ENCODE results near the gene SPTBN1. TPM values are rescaled to one million over a fixed set of nuclear protein-coding genes. Genes with fewer than 3 reads are reported as not detected.

SPTBN1 gene
- total and polyA plus RNA-seq, 8 donors: 28.7 to 475 (median 193) TPM

DNA sequence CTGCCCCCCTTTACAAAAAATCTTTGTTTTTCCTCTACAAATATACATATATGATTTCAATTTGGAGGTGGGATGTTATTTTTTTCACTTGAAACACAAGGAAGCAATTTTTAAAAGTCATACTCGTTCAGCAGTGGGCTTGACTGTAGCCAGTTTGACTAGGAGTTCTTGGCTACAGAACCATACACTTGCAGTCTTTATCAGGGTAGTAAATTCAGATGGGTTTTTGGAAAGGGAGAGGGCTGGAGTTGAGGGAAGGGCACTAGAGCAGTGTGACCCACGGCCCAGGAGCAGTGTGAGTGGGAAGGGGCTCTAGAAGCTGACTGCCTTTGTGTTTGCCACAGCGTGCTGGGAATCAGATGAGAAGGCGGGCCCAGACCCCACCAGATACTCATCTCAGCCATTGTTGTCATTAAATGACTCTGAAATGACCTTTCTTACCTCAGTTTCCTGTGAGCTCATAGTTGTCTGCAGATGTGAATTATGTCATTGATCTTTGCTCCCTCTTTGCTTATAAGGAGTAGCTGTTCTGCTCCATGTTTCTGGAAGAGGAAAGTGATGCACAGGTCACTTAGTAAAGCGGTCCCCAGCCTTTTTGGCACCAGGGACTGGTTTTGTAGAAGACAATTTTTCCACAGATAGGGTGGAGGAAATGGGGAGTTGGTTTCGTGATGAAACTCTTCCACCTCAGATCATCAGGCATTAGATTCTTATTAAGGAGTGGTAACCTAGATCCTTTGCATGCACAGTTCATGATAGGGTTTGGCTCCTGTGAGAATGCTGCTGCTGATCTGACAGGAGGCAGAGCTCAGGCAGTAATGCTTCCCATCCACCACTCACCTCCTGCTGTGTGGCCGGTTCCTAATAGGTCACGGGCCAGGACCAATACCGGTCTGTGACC is 116.8 kb downstream of the SPTBN1 start:
- intact Hi-C loops (cut with DNase I; ENCODE audit: low total_unique reads): no loop called here
- TF ChIP-seq POLR2A (IDR thresholded peaks at IDR 0.05) (no peak), POLR2AphosphoS5 (IDR thresholded peaks at IDR 0.05) (no peak), EP300 (IDR thresholded peaks at IDR 0.05) (no peak)
- TF ChIP-seq, protein P1, sequence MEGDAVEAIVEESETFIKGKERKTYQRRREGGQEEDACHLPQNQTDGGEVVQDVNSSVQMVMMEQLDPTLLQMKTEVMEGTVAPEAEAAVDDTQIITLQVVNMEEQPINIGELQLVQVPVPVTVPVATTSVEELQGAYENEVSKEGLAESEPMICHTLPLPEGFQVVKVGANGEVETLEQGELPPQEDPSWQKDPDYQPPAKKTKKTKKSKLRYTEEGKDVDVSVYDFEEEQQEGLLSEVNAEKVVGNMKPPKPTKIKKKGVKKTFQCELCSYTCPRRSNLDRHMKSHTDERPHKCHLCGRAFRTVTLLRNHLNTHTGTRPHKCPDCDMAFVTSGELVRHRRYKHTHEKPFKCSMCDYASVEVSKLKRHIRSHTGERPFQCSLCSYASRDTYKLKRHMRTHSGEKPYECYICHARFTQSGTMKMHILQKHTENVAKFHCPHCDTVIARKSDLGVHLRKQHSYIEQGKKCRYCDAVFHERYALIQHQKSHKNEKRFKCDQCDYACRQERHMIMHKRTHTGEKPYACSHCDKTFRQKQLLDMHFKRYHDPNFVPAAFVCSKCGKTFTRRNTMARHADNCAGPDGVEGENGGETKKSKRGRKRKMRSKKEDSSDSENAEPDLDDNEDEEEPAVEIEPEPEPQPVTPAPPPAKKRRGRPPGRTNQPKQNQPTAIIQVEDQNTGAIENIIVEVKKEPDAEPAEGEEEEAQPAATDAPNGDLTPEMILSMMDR (IDR thresholded peaks at IDR 0.05): no peak
- 31 to 44% (median 44%) methylated on average over 8 to 9 of the region's 9 CpGs for WGBS, 5 donors
- Histone ChIP-seq H3K27ac (peak overlapping the region; percentile 82 to 95 (median 86)), H3K4me1 (peaks cover 92 to 100% (median 96%) of the 10 kb centered on the region in 4 donors), H3K4me3 (no peak overlapping the region), H3K9me3 (no peaks in the 10 kb centered on the region), H3K27me3 (no peaks in the 10 kb centered on the region), H3K36me3 (no peaks in the 10 kb centered on the region)
- DNase-seq: peak in 1 of 2 donors; percentile 70

DNA sequence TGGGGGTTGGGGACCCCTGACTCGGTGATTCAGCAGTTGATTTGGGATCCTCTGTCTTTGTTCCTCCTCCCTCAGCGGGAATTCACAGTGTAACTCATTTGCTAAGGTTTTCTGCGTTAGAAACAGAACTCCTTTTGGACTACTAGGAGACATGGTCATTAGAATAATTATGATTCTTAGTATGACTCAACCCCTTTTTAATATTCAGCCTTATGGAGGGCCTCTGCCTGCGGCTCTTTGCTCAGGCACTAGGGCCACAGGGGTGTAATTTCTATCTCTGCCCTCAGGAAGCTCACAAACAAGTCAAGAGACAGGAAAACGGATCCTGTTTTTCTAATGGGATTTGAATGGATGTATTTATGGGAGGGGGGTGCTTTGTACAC is 117.4 kb downstream of the SPTBN1 start:
- 53 to 75% (median 59%) methylated on average over 5 of the region's 5 CpGs for WGBS, 5 donors
- Histone ChIP-seq H3K9me3 (no peaks in the 10 kb centered on the region), H3K27ac (peak overlapping the region; percentile 82 to 95 (median 86)), H3K36me3 (no peaks in the 10 kb centered on the region), H3K4me1 (peaks cover 96 to 100% (median 99%) of the 10 kb centered on the region in 4 donors), H3K27me3 (no peaks in the 10 kb centered on the region), H3K4me3 (no peak overlapping the region)
- TF ChIP-seq POLR2A (IDR thresholded peaks at IDR 0.05) (no peak), EP300 (IDR thresholded peaks at IDR 0.05) (no peak), POLR2AphosphoS5 (IDR thresholded peaks at IDR 0.05) (no peak)
- TF ChIP-seq, protein P1 (IDR thresholded peaks at IDR 0.05): no peak
- no peak for DNase-seq
- intact Hi-C loops (cut with DNase I; ENCODE audit: low total_unique reads): no loop called here

GRCh38 chr2:54574107-54574859 is 118.2 kb downstream of the SPTBN1 start:
- Histone ChIP-seq H3K4me3 (no peak overlapping the region), H3K4me1 (peaks cover 97 to 100% (median 99%) of the 10 kb centered on the region in 4 donors), H3K27ac (peak overlapping the region; percentile 70 to 94 (median 83)), H3K27me3 (no peaks in the 10 kb centered on the region), H3K36me3 (no peaks in the 10 kb centered on the region), H3K9me3 (no peaks in the 10 kb centered on the region)
- TF ChIP-seq POLR2AphosphoS5 (IDR thresholded peaks at IDR 0.05) (peak in 2 of 3 donors; percentile 36 to 39), EP300 (IDR thresholded peaks at IDR 0.05) (no peak), POLR2A (IDR thresholded peaks at IDR 0.05) (no peak)
- TF ChIP-seq, protein P1 (IDR thresholded peaks at IDR 0.05): no peak
- peak; percentile 47 to 84 for DNase-seq
- intact Hi-C loops (cut with DNase I; ENCODE audit: low total_unique reads): no loop called here
- WGBS, 5 donors: 25 to 46% (median 31%) methylated on average over 9 of the region's 9 CpGs

DNA sequence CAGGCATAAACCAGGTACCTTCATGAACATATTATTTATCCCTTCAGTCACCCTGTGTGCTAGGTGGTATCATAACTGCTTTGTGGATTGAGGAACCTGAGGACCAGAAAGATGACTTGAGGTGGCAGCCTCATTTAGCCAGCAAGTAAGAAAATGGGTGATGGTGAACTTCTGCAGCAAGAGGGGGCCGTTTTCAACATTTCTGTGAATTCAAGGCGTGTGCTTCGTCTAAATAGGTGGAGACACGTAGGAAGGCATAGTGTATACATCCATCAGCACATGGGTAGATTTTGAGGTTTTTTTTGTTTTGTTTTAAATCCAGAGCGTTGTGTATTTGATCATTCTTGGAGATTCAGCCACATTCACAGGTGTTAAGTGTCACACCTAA is 118.7 kb downstream of the SPTBN1 start:
- Histone ChIP-seq H3K36me3 (no peaks in the 10 kb centered on the region), H3K4me3 (no peak overlapping the region), H3K9me3 (no peaks in the 10 kb centered on the region), H3K27me3 (no peaks in the 10 kb centered on the region), H3K27ac (peak overlapping the region; percentile 70 to 94 (median 83)), H3K4me1 (peaks cover 97 to 100% (median 99%) of the 10 kb centered on the region in 4 donors)
- no peak for TF ChIP-seq POLR2AphosphoS5 (IDR thresholded peaks at IDR 0.05)
- intact Hi-C loops (cut with DNase I; ENCODE audit: low total_unique reads): no loop called here
- DNase-seq: no peak
- 61 to 77% (median 70%) methylated on average over 5 of the region's 5 CpGs for WGBS, 5 donors

Data from stomach (tissue), 9 donors.